Head of caudate nucleus (tissue), 42 donors: ENCODE measurements around the gene PCCA.
A peak's percentile ranks its signal among the peaks of the same experiment; 100 is the strongest.
"Not testable (repeated sequence)": the region's sequence is repeated elsewhere in the genome, so short reads cannot be mapped to it uniquely, and the experiment has no call there.

Experiments
- DNase-seq, 42 donors: peaks; one replicate each; pipeline versions ENCODE4 v3.0.0 to v3.0.0-alpha.2; 2020 to 2021; ENCODE audit warnings: mixed read lengths in 7 of 42
- intact Hi-C: fragments of 100-400 bp; cut with DNase I; formaldehyde crosslinking; loops from one replicate; pipeline ENCODE4 v1.15.0; 2022

Gene PCCA

DNA sequence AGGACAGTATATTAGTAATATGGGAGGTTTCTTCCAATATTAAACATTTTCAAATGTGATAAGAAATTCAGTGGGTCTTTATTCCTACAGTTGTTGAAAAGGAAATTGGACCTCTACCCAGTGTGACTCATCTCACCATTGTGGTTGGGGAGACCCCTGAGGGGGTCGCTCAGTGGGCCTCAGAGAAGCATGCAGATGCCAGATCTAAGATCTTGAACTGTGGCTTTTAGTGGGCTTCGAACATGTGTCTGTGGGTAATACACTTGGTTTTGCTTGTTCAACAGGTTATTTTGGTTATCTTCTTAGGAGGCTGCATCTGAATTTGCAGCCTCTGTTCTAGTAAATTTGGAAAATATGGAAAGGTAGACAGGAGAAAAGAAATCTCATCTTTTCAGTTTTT lies 132.3 kb downstream of the PCCA start:
- intact Hi-C loops: no loop called here
- no peak for DNase-seq

DNA sequence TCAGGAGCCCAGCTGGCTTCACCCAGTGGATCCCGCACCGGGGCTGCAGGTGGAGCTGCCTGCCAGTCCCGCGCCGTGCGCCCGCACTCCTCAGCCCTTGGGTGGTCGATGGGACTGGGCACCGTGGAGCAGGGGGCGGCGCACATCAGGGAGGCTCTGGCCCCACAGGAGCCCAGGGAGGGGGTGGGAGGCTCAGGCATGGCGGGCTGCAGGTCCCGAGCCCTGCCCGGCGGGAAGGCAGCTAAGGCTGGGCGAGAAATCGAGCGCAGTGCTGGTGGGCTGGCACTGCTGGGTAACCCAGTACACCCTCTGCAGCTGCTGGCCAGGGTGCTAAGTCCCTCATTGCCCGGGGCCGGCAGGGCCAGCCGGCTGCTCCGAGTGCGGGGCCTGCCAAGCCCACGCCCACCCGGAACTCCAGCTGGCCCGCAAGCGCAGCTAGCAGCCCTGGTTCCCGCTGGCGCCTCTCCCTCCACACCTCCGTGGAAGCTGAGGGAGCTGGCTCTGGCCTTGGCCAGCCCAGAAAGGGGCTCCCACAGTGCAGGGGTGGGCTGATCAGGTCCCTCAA lies 135.2 kb downstream of the PCCA start:
- intact Hi-C loops, DNase-seq: not testable (repeated sequence)

DNA sequence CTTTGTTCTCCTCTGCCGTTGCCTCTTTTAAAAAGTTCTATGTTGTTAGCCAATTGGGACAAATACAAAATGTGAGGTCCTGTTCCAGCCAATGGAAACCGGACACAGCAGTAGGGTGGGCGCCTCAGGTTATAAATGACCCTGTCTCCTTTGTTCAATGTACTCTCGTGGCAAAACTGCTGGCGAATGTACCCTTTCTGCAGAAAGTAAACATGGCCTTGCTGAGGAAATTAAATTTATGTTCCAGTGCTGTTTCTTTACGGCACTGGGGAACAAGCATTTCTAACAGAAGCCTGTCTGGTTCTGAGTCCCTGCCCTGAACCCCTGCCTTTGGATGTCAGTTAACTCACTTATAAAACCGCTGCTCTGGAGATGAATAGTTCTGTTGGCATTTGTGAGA lies 140.7 kb downstream of the PCCA start:
- intact Hi-C loops: loop anchor here (5.0 to 10.0 kb wide), 2 partner anchors 315 to 572 kb away; no protein-coding TSS in a partner anchor
- no peak for DNase-seq

DNA sequence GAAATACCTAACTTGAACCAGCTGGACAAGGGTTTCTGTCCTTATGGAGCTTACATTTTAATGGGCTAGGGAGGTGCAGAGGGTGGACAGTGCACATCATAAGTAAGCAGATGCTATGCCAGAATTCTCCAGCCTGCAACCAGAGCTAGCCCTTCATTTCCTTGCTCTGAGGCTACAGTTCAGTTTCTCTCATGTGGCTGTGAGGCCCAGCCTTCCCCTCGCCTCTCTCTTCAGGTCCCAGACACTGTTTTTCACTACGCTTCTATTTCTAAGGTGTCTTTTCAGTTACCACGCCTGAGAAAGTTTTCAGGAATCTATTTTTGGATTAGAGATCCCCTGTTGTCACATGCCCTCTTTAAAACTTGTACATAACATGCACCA lies 141.9 kb downstream of the PCCA start:
- no peak for DNase-seq
- intact Hi-C loops: loop anchor here (5.0 to 10.0 kb wide), 2 partner anchors 316 to 573 kb away; no protein-coding TSS in a partner anchor

DNA sequence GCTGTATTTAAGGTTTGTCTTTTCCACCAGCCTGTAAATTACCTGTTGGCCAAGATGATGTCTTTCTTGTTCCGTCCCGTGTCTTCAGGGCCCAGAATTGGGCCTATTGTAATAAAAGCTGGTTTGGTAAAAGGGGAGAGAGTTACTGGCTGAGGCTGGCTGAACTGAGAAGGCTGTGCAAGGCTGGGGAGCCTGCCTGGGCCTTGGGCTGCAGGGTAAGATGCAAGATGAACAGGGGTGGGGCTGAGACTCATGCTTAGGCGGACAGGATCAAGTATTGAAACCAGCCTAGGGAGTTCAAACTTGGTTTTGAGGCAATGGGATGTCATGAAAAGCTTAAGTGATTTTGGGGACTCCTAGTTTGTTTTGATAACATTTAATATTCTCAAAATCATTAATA lies 142.3 kb downstream of the PCCA start:
- intact Hi-C loops: loop anchor here (5.0 to 10.0 kb wide), 2 partner anchors 316 to 574 kb away; no protein-coding TSS in a partner anchor
- no peak for DNase-seq

DNA sequence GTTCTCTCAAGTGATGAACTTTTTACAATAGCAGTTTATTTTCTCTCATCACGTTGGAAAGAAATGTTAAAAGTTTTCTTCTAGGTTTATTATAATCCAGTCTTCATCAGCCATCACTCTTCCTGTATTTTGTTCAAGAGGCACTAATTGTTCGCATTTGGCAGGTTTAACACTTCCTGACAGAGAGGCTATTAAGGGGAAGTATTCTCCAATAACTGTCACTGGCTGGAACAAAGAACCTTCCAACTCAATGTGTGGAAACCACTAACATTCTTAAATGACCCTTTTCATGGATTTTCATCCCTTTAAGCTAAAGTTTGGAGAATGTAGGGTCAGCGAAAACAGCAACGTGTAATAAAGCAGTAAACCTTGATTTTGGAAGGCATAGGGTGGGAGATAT lies 145.1 kb downstream of the PCCA start:
- DNase-seq: no peak
- intact Hi-C loops: loop anchor here (5.0 to 10.0 kb wide), 2 partner anchors 319 to 577 kb away; no protein-coding TSS in a partner anchor

DNA sequence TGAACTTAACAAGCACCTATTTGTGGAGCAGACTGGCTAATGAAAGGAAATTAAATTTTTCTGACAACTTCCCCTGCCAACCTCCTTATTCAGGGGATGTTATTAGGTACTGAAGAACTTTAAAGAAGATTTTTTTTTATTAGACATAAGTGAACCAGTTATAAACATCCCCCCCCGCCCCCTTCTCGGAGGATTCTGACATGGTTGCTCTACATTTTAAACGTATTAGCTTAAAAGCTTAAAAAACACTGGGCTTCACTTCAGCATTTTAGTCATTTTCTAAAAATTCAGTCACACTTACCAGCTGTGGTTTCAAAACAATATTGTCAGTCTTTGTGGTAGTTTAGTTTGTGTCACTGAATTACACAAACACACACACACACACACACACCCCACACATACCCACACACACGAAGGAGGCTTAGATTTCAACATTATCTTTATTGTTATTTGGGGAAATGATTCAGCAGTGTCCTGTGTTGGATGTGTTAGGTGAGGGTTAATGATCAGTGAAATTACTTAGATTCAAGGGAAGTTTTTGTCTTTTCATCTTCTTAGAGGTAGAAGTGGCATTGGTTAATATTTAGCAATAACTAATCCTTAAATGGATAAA lies 145.7 kb downstream of the PCCA start:
- DNase-seq: no peak
- intact Hi-C loops: loop anchor here (5.0 to 10.0 kb wide), 2 partner anchors 320 to 577 kb away; no protein-coding TSS in a partner anchor

DNA sequence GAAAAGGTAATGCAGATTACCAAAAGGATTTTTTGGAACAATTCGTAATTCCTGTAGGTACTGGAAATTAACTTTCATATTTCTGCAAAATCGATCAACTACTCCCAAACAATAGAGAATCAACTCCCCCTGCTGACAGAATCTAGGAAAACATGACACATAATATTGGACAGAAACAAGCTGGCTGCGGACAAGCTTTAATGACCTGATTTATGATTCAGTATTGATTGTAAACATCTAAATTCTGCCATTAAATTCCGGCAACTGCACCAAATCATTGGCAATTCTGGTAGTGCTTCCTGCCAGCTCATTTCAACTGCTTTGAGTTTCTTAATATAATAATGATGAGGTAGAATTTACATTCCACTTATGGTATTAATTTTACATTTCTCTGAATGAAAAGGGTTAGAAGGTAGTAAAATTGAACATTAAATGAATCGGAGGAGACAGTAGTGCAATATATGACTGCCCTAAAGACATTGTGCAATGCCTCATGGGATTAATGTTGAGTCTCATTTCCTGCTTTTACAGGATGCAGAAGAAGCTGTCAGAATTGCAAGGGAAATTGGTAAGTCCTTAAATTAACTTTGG lies 146.5 kb downstream of the PCCA start:
- intact Hi-C loops: loop anchor here (10.0 kb wide), 1 partner anchor 321 kb away; no protein-coding TSS in a partner anchor
- DNase-seq: peak in 8 of 42 donors; percentile 15 to 59 (median 30)

DNA sequence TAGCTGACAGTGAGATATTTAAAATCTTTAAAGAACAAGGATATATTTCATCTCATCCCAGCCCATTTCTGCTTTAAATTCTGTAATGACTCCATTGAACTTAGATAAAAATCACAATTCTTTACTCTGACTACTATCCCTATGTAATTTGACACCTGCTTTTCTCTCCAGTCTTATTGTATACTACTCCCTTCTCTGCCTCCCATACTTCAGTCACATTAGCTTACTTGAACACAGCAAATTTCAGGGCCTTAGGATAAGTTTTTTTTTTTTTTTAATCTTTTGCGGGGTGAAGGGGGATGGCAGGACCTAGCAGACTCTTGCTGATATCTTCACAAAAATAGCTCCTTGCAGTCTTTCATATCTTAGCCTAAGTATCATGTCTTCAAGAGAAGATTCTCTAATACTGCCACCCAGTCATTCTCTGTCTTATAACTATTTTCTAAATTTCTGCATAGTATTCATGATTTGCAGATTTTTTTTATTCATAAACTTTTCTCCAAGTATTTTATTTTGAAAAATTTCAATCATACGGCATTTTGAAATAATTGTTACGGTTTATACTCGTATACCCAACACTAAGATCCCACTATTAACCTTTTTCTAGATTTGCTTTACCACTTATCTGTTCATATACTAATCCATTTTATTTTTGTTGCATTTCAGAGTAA lies 151.4 kb downstream of the PCCA start:
- DNase-seq: no peak
- intact Hi-C loops: no loop called here

DNA sequence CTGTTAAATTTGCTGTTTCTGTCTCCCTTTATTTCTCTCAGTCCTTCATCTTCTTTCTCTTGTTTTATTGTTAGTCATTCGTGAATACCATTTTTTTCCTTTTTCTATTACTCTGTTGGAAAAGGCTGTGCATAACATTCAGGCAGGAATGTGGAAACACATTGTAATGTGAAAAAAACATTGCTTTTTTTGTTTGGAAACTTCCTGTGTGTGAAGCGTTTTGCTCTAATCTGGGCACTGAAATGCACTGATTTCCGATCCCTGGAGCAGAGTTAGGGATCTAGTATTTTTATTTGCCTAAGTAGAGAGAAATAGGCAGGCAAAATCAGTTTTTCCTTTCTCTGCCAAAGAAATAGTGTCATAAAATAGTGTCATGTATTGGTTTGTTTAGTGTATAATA lies 155.5 kb downstream of the PCCA start:
- DNase-seq: no peak
- intact Hi-C loops: no loop called here

DNA sequence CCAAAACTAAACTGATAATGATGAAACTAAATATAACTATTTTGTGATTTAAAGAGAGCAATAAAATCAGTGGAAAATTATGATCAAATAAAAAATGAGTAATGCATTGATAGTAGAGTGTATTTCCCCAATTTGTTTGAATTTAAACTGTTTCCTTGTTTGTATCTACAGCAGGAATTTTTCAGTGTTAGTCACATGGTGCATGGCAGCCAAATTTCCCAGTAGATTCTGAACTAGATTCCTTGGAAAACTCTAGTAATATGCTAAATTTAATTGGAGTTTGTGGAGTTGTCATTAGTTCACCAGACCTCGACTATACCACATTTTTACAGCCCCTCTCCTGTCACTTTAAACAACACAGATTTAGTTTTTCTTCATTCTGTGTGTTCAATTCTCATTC lies 156.2 kb downstream of the PCCA start:
- no peak for DNase-seq
- intact Hi-C loops: no loop called here

DNA sequence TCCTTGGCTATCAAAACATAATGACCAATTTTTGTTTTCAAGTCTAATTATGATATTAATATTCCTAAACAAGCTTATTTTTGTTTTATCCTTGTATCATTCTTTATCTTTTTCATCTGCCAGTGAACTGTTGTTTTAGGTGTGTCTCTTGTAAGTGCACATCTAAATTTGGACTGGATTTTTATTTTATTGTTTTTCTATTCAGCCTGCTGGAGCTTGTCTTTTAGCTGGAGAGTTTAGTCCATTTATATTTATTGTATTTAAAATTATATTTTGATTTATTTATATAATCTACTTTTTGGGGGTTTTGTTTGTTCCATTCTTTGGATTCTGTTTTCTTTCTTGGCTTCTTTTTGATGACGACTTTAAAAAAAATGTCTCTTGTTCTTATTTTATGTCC lies 159.0 kb downstream of the PCCA start:
- no peak for DNase-seq
- intact Hi-C loops: no loop called here

DNA sequence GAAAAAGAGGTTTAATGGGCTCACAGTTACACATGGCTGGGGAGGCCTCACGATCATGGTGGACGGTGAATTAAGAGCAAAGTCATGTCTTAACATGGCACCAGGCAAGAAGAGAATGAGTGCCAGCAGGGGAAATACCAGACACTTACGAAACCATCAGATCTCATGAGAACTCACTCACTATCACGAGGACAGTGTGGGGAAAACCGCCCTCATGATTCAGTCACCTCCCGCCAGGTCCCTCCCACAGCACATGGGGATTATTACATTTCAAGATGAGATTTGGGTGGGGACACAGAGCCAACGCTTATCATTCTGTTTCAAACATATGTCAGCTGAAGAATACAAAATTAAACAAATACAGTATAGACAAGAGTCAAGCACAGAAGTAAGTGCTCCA lies 165.1 kb downstream of the PCCA start:
- intact Hi-C loops: no loop called here

DNA sequence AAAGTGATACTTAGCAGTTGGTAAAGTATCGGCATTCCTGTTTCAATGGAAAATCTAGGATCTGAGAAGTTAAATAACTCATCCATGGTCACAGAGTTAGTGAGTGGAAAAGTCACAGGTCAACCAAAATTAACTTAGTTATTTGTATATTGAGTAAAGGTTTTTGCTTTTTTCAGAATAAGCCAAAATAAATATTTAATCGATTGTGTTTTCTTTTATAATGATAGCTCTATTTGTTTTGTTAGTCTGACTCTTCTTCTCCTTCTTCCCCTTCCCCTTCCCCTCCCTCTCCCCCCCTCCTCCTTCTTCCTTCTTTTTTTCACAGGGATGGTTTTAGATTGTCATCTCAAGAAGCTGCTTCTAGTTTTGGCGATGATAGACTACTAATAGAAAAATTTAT lies 173.5 kb downstream of the PCCA start:
- intact Hi-C loops: no loop called here
- DNase-seq: no peak

More for the DNA sequence above, 165.1 kb downstream of the PCCA start:
- DNase-seq: no peak

DNA sequence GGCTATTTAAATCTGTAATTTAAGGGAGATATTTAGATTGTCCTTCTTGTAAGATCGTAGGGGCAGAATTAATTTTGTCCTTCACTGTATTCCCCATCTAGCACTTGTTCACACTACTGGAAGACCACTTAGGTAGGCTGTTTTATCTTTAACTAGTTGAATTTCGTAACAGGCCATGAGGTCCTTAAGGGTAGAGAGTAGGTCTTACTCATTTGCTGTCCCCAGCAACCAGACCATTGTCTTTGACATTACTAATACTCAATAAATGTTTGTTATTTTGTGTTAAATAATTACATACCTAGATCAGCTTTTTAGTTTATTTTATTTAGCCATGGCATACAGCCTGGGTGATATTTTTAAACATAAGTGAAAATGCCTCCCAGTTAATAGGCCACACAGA lies 177.1 kb downstream of the PCCA start:
- no peak for DNase-seq
- intact Hi-C loops: no loop called here

DNA sequence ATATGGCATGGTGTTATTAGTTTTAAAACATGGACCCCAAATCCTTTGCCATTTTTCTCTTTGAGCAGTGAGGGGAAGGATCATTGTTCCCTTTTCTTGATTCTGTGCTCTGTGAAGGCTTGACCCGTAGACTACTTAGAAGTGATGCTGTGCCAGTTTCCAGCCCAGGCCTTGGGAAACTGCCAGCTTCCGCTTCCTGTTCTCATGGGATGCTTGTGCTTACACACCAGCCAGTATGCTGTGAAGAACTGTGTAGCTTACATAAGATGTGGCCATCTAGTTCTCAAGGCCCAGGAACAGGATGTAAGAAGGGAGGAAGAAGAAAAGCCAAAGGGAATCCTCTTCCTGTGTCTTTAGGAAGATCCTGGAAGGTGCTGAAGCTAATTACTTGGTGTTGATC lies 180.9 kb downstream of the PCCA start:
- peak; percentile 21 to 79 (median 62) for DNase-seq

DNA sequence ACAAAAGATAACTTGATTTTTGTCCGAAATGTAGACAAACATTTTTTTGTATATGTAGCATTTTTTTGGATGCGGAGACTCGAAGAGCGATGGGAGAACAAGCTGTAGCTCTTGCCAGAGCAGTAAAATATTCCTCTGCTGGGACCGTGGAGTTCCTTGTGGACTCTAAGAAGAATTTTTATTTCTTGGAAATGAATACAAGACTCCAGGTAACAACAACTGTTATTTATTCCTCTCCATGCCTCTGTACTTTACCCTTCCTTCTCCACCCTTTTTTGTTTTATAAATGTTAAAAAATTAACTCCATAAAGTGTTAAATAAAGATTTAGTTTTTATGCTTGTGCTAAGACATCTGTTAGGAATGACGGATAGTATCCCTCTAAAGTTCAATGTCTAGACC lies 184.2 kb downstream of the PCCA start:
- intact Hi-C loops: no loop called here
- no peak for DNase-seq

More for the DNA sequence above, 180.9 kb downstream of the PCCA start:
- intact Hi-C loops: no loop called here

DNA sequence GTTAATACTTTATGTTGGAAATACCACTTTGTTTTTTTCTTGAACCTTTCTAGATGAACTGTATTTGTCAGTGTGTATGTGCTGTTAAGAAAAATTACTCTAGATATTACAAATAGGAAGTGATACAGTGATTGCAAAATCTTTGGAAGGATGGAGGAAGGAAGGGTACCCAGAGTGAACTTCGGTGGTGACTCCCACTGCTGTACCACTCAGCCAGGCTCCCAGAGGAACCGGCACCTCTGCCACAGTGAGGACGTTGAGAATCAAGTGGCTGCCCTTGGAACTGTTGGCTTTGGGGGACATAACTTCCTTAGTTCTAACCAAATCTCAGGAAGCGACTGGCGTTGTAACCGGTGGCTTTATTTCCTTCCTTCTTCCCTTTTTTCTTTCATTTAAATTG lies 184.7 kb downstream of the PCCA start:
- intact Hi-C loops: no loop called here
- DNase-seq: no peak

DNA sequence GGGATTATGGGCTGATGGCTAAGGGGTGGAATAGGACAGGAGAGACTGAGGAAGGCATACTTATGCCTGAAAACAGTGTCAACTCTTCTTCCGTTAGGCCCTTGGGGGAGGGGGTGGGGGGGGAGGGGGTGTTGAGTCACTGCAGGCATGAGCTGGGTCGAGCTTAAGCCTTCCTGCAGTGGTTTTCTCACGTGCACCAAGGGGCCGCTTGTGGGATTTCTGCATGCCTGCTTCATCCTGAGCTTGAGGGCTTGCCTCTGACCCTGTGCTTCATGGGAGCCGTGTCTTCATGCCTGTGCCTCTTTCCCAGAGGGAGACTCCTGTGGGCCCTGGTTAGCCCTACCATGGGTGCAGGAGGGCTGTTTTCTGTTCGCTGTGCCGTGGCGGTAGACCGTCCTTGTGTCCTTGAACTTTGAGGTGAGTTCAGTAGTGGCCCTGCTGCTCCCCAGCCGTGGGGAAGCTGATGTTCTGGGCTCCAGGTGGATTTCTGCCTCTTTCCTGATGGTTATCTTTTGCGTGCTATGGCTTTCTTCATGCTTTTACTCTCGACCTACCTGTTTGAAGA lies 186.1 kb downstream of the PCCA start:
- intact Hi-C loops: no loop called here
- DNase-seq: no peak

DNA sequence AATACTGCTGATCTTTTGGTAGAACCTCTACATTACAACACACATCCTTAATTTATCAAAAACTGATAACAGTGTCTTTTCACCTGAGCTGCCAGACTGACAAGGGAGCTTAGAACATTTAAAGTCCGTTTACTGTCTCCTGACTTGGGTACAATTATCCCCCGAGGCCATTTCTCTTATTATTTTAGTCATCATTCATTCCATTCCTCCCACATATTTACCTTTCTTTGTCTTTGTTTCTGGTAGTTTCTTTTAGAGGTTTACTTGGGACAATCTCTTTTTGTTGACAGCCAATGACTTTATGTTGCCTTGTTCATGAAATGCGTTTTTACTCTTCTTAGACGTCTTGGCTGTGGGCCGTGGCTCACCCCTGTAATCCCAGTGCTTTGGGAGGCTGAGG lies 186.9 kb downstream of the PCCA start:
- no peak for DNase-seq
- intact Hi-C loops: no loop called here
